GM12875 (cell line): ENCODE results near the gene ZFR.

Experiments used
- H3K4me3 ChIP-seq: one replicate; pipeline ENCODE4 v1.5.1; 2011; ENCODE audit warnings: low read depth, low read length, control low read depth
- CTCF ChIP-seq: IDR thresholded peaks from 2 replicates; pipeline ENCODE4 v1.5.1; 2011; ENCODE audit warnings: low read depth, mild to moderate bottlenecking, control low read depth, inconsistent platforms, low read length, moderate library complexity, borderline replicate concordance; ENCODE audit not compliant: insufficient read depth

Gene ZFR

GRCh38 chr5:32444431-32445286, at the start of gene ZFR:
Gene ZFR, minus strand, starts transcription at chr5:32444740. Its CDS starts 82 bp downstream, at chr5:32444658.
- H3K4me3 ChIP-seq: peak within 1 kb of the TSS; percentile 93
- no peak for TF ChIP-seq CTCF

- no peak for TF ChIP-seq CTCF
- H3K4me3 ChIP-seq: no peak overlapping the region
These were observed 46.5 kb upstream of the ZFR start for GRCh38 chr5:32490972-32491557.

GRCh38 chr5:32489791-32490562, 45.4 kb upstream of the ZFR start:
- H3K4me3 ChIP-seq: no peak overlapping the region
- TF ChIP-seq CTCF: peak; percentile 57

GRCh38 chr5:32487424-32487823, 42.9 kb upstream of the ZFR start:
- TF ChIP-seq CTCF: no peak
- H3K4me3 ChIP-seq: no peak overlapping the region

- no peak for TF ChIP-seq CTCF
- no peak overlapping the region for H3K4me3 ChIP-seq
These were observed 42.5 kb upstream of the ZFR start for GRCh38 chr5:32487008-32487407.

GRCh38 chr5:32482193-32482592, 37.7 kb upstream of the ZFR start:
- TF ChIP-seq CTCF: no peak
- no peak overlapping the region for H3K4me3 ChIP-seq
